Central memory CD4-positive, alpha-beta T cell (primary cell): ENCODE results near the gene AGR3.
"Not testable (repeated sequence)": the region's sequence is repeated elsewhere in the genome, so short reads cannot be mapped to it uniquely, and the experiment has no call there.

Experiments used
- DNase-seq: peaks from one replicate; pipeline ENCODE4 v3.0.0; 2022

AGR3 gene

GRCh38 chr7:16891338-16891737, 9.6 kb upstream of the AGR3 start:
- DNase-seq = peak; percentile 10

GRCh38 chr7:16889851-16890415, 8.2 kb upstream of the AGR3 start:
- no peak for DNase-seq

GRCh38 chr7:16889305-16889704, 7.5 kb upstream of the AGR3 start:
- no peak for DNase-seq

- no peak for DNase-seq
Measured at GRCh38 chr7:16883918-16884317, 2.1 kb upstream of the AGR3 start.

- no peak for DNase-seq
Measured at GRCh38 chr7:16880554-16880953, 1.2 kb downstream of the AGR3 start.

GRCh38 chr7:16879181-16879580, 2.6 kb downstream of the AGR3 start:
- DNase-seq = no peak

- no peak for DNase-seq
Measured at GRCh38 chr7:16875861-16876260, 5.9 kb downstream of the AGR3 start.

GRCh38 chr7:16874066-16874465, 7.7 kb downstream of the AGR3 start:
- DNase-seq = no peak

- no peak for DNase-seq
Measured at GRCh38 chr7:16867328-16867727, 14.5 kb downstream of the AGR3 start.

- not testable (repeated sequence) for DNase-seq
Measured at GRCh38 chr7:16853189-16853588, 28.6 kb downstream of the AGR3 start.

GRCh38 chr7:16851829-16852228, 30.0 kb downstream of the AGR3 start:
- no peak for DNase-seq

GRCh38 chr7:16850614-16851466, 30.9 kb downstream of the AGR3 start:
- DNase-seq = no peak

- no peak for DNase-seq
Measured at GRCh38 chr7:16849296-16850148, 32.3 kb downstream of the AGR3 start.

- no peak for DNase-seq
Measured at GRCh38 chr7:16847381-16847860, 34.4 kb downstream of the AGR3 start.

GRCh38 chr7:16846601-16847165, 35.1 kb downstream of the AGR3 start:
- DNase-seq = no peak

- no peak for DNase-seq
Measured at GRCh38 chr7:16845746-16846145, 36.0 kb downstream of the AGR3 start.

- DNase-seq = no peak
Measured at GRCh38 chr7:16841681-16842080, 40.1 kb downstream of the AGR3 start.

GRCh38 chr7:16840094-16840493, 41.7 kb downstream of the AGR3 start:
- no peak for DNase-seq

GRCh38 chr7:16839646-16840045, 42.1 kb downstream of the AGR3 start:
- no peak for DNase-seq

- DNase-seq = no peak
Measured at GRCh38 chr7:16838891-16839290, 42.9 kb downstream of the AGR3 start.

GRCh38 chr7:16838386-16838785, 43.4 kb downstream of the AGR3 start:
- no peak for DNase-seq

GRCh38 chr7:16836481-16836880, 45.3 kb downstream of the AGR3 start:
- no peak for DNase-seq

- DNase-seq = no peak
Measured at GRCh38 chr7:16833373-16833772, 48.4 kb downstream of the AGR3 start.
